Effector memory CD8-positive, alpha-beta T cell (primary cell): ENCODE results near the gene PSMB7.

Source experiments
- ATAC-seq: fragments of 150-1000 bp; cut with Tn5 transposase; replicated peaks from 2 replicates; pipeline ENCODE4 v1.10.0; 2021; ENCODE audit warnings: mild to moderate bottlenecking, moderate library complexity
- DNase-seq, 3 experiments: peaks; one replicate each; pipeline ENCODE4 v3.0.0; 2021
- H3K27ac Mint-ChIP-seq, 2 donors: one replicate each; pipeline ENCODE4 v1.8.0; 2022; ENCODE audit warnings: mild to moderate bottlenecking in 2 of 2, mixed read lengths in 2 of 2, moderate library complexity in 2 of 2
- H3K27me3 Mint-ChIP-seq, 2 donors: one replicate each; pipeline ENCODE4 v1.8.0; 2022; ENCODE audit warnings: mixed read lengths in 2 of 2
- H3K36me3 Mint-ChIP-seq: one replicate; pipeline ENCODE4 v1.8.0; 2022; ENCODE audit warnings: mild to moderate bottlenecking, moderate library complexity, mixed read lengths; ENCODE audit not compliant: insufficient read depth
- H3K4me1 Mint-ChIP-seq, 2 donors: one replicate each; pipeline ENCODE4 v1.8.0; 2022; ENCODE audit warnings: low read depth in 2 of 2, mixed read lengths in 2 of 2
- H3K4me3 Mint-ChIP-seq, 2 donors: one replicate each; pipeline ENCODE4 v1.8.0; 2022; ENCODE audit warnings: mild to moderate bottlenecking in 2 of 2, mixed read lengths in 2 of 2, moderate library complexity in 2 of 2
- H3K9me3 Mint-ChIP-seq, 2 donors: one replicate each; pipeline ENCODE4 v1.8.0; 2022; ENCODE audit warnings: mixed read lengths in 2 of 2

PSMB7 gene

GRCh38 chr9:124320062-124320973, 94.9 kb downstream of the PSMB7 start:
- H3K27ac Mint-ChIP-seq = no peak overlapping the region
- H3K4me1 Mint-ChIP-seq = peaks cover 3 to 4% of the 10 kb centered on the region in 2 donors
- ATAC-seq (peak; percentile 45), DNase-seq (peak; percentile 31 to 40 (median 38))
- no peaks in the 10 kb centered on the region for H3K27me3 Mint-ChIP-seq
- H3K9me3 Mint-ChIP-seq = no peaks in the 10 kb centered on the region
- no peak overlapping the region for H3K4me3 Mint-ChIP-seq
- peaks cover 13% of the 10 kb centered on the region for H3K36me3 Mint-ChIP-seq

GRCh38 chr9:124315882-124316281, 99.4 kb downstream of the PSMB7 start:
- Mint-ChIP-seq H3K4me1 (peaks cover 0 to 5% of the 10 kb centered on the region in 2 donors), H3K9me3 (no peaks in the 10 kb centered on the region), H3K27me3 (no peaks in the 10 kb centered on the region), H3K4me3 (no peak overlapping the region), H3K27ac (no peak overlapping the region), H3K36me3 (peaks cover 24% of the 10 kb centered on the region)
- ATAC-seq (no peak), DNase-seq (no peak)

GRCh38 chr9:124313940-124314339, 101.3 kb downstream of the PSMB7 start:
- no peak for ATAC-seq
- DNase-seq = no peak
- Mint-ChIP-seq H3K27me3 (no peaks in the 10 kb centered on the region), H3K36me3 (peaks cover 22% of the 10 kb centered on the region), H3K9me3 (no peaks in the 10 kb centered on the region), H3K4me3 (no peak overlapping the region), H3K27ac (peak overlapping the region in 1 of 2 donors; percentile 59), H3K4me1 (peaks cover 0 to 2% of the 10 kb centered on the region in 2 donors)

DNA sequence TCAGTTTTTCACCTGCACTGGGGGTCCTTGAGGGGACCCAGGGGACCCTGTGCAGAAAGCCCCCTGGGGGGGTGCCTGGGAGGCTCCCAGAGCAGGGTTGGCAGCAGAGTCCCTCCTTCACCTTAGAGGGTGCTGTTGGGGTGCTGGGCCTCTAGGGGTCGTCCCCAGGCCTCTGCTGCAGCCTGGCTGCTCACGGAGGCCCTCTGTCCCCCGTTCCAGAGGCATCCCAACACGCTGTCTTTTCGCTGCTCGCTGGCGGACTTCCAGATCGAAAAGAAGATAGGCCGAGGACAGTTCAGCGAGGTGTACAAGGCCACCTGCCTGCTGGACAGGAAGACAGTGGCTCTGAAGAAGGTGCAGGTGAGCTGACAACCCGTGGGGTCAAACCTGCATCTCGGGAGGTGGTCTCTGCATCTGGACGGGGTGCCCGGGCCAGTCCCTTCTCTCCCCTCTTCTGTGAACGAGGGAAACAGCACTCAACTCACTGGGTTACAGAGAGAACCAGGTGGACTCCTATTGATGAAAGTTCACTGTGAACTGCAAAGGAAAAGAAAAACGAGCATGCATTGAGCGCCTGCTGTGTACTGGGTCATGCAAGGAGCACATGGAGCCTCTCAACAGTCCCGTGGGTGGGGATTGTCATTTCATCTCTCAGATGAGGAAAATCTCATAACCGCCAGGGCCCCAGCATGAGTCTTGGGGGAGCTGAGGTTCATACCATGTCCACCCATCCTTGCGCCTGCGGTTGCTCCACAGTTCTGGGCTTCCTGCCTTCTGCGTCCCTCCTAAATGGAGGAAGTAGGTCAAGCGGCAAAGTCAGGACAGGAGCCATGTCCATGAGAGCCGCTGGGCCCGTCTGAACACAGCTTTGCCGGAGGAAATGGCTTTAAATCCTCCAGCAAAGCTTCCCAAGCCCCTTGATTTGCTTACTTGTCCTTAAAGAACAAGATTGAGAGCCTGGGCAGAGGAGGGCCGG, 102.7 kb downstream of the PSMB7 start:
- Mint-ChIP-seq H3K4me3 (no peak overlapping the region), H3K27me3 (no peaks in the 10 kb centered on the region), H3K9me3 (no peaks in the 10 kb centered on the region), H3K36me3 (peaks cover 22% of the 10 kb centered on the region), H3K4me1 (peaks cover 0 to 2% of the 10 kb centered on the region in 2 donors), H3K27ac (peak overlapping the region in 1 of 2 donors; percentile 65)
- ATAC-seq (no peak), DNase-seq (no peak)

DNA sequence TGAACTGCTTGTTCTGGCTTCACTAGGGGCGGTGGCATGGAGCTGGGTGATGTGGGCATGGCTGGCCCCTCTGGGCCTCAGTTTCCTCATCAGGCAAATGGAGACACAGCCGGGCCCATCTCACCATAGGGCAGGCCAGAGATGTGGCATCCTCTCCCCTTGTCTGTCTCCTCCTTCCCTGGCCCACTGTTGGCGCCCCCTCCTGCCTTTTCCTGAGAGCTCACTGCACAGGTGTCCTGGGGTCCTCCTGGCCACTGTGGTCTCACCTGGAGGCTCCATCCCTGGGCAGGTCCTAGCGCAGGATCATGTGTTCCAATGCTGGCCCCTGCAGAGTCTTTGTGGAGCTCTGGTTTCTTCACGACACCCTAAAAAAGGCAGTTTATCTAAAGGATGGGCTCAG, 104.0 kb downstream of the PSMB7 start:
- no peak for ATAC-seq
- DNase-seq = no peak
- Mint-ChIP-seq H3K9me3 (no peaks in the 10 kb centered on the region), H3K4me3 (no peak overlapping the region), H3K27me3 (no peaks in the 10 kb centered on the region), H3K27ac (peak overlapping the region in 1 of 2 donors; percentile 13), H3K36me3 (peaks cover 17% of the 10 kb centered on the region), H3K4me1 (peaks cover 0 to 2% of the 10 kb centered on the region in 2 donors)

DNA sequence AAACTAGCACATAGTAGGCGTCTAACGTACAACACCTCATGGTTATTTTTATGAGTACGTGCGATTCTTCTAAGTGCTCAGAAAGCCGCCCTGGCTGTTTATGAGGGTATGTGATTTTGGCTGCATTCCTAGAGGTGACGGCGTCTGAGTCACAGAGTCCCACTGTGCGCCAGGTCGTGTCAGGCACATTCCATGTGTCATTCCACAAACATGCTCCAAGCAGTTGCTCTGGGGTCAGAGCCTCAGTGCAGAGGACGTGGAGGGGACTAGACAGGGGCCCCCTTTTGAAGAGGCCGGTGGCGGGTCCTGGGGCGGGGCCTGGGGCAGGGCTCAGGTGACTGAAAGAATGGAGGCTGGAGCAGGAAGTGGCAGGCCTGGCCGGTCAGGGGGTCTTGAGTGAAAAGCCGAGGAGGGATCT, 105.6 kb downstream of the PSMB7 start:
- Mint-ChIP-seq H3K27ac (no peak overlapping the region), H3K27me3 (no peaks in the 10 kb centered on the region), H3K4me1 (peaks cover 3 to 7% of the 10 kb centered on the region in 2 donors), H3K4me3 (no peak overlapping the region), H3K9me3 (no peaks in the 10 kb centered on the region), H3K36me3 (peaks cover 18% of the 10 kb centered on the region)
- ATAC-seq (no peak), DNase-seq (no peak)

GRCh38 chr9:124308606-124309491, 106.4 kb downstream of the PSMB7 start:
- Mint-ChIP-seq H3K4me1 (peaks cover 3 to 7% of the 10 kb centered on the region in 2 donors), H3K4me3 (no peak overlapping the region), H3K27me3 (no peaks in the 10 kb centered on the region), H3K9me3 (no peaks in the 10 kb centered on the region), H3K27ac (no peak overlapping the region), H3K36me3 (peaks cover 11% of the 10 kb centered on the region)
- DNase-seq = no peak
- ATAC-seq = no peak

- DNase-seq (no peak), ATAC-seq (no peak)
- H3K4me3 Mint-ChIP-seq = no peak overlapping the region
- H3K9me3 Mint-ChIP-seq = no peaks in the 10 kb centered on the region
- no peak overlapping the region for H3K27ac Mint-ChIP-seq
- peaks cover 3 to 7% of the 10 kb centered on the region in 2 donors for H3K4me1 Mint-ChIP-seq
- peaks cover 9% of the 10 kb centered on the region for H3K36me3 Mint-ChIP-seq
- no peaks in the 10 kb centered on the region for H3K27me3 Mint-ChIP-seq
Observed at GRCh38 chr9:124307379-124308030, 107.7 kb downstream of the PSMB7 start.

DNA sequence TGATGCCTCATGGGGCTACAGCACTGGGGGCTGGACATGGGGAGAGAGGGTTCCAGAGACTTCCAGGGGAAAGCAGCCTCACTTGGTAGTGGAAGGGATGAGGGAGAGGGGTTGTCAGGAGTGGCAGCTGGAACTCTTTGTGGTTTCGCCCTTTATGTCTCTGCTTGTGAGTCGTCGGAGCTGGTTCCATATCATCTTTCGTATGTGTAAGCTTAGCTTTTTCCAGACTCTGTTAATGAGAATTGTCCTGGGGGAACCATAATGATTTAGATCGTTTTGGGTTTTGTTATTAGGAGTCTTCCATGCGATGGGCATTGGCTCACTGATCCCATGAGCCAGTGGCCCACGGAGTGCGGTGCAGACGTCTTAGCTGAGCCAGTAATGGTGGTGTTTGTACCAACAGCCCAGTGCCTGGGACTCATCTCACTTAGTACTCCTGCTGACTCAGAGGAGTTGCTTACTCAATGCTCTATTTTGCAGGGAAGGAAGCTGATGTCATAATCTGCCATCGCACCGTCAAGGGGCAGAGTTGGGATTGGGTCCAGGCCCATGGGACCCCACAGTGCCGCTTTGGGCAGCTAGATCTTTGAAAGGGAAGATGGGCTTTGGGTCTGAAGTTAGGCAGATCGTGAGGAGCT, 109.0 kb downstream of the PSMB7 start:
- Mint-ChIP-seq H3K27me3 (no peaks in the 10 kb centered on the region), H3K4me1 (peaks cover 3 to 5% of the 10 kb centered on the region in 2 donors), H3K9me3 (no peaks in the 10 kb centered on the region), H3K4me3 (no peak overlapping the region), H3K36me3 (peaks cover 11% of the 10 kb centered on the region), H3K27ac (peak overlapping the region; percentile 70 to 73)
- DNase-seq (no peak), ATAC-seq (no peak)

DNA sequence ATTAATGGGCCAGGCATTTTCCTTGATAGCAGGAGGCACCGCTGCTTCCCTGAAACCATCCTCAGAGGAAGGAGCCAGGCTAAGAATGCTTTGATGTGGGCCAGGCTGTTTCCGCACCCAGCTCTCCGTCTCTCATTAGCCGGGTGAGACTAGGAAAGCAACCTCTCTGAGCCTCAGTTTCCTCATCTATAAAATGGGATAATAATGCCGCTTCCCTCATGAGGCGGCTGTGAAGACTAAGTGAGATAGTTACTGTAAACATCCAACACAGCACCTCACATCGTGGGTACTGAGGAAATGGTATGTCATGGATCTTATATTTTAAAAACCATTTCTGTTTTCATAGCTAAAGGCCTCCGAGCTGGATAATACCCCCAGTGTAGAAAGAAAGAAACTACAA, 111.0 kb downstream of the PSMB7 start:
- Mint-ChIP-seq H3K27me3 (no peaks in the 10 kb centered on the region), H3K9me3 (no peaks in the 10 kb centered on the region), H3K27ac (no peak overlapping the region), H3K36me3 (peaks cover 11% of the 10 kb centered on the region), H3K4me1 (peaks cover 6 to 17% of the 10 kb centered on the region in 2 donors), H3K4me3 (no peak overlapping the region)
- ATAC-seq (no peak), DNase-seq (no peak)

DNA sequence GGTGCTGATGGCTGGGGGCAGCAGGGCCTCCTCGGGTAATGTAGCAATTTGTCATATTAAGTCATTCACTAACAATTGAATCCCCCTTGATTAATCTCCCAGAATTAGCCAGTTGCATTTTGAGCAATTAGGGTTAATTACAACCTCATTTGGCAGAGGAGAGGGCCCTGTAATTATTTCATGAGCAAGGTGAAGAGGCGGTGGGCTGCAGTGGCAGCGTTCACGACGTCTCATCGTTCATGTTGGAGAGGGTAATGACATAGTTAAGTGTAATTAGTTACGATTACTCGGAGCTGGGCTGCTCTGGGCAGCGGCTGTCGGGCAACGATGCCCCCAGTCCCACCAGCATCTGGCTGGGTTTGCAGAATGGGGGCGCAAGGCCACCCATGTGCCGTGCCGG, 111.5 kb downstream of the PSMB7 start:
- Mint-ChIP-seq H3K27me3 (no peaks in the 10 kb centered on the region), H3K4me3 (no peak overlapping the region), H3K4me1 (peaks cover 8 to 20% of the 10 kb centered on the region in 2 donors), H3K9me3 (no peaks in the 10 kb centered on the region), H3K27ac (no peak overlapping the region), H3K36me3 (peaks cover 11% of the 10 kb centered on the region)
- DNase-seq (no peak), ATAC-seq (no peak)
